Trophoblast cell (in vitro differentiated cells and primary cell): ENCODE measurements around the gene ZNF451.

Experiments
- DNase-seq, 2 donors: peaks; one replicate each; pipeline ENCODE4 v3.0.0-alpha.2; 2016
- H2AFZ ChIP-seq: 2 replicates; pipeline ENCODE4 v1.6.1; 2013; ENCODE audit warnings: low read length, moderate library complexity, mild to moderate bottlenecking; ENCODE audit not compliant: insufficient read depth, poor library complexity
- H2AK5ac ChIP-seq: 2 replicates; pipeline ENCODE4 v1.6.1; 2013; ENCODE audit warnings: mild to moderate bottlenecking, low read length
- H2BK120ac ChIP-seq: 2 replicates; pipeline ENCODE4 v1.6.1; 2013; ENCODE audit warnings: low read length, mild to moderate bottlenecking, moderate library complexity; ENCODE audit not compliant: insufficient read depth, poor library complexity
- H2BK12ac ChIP-seq: 2 replicates; pipeline ENCODE4 v1.6.1; 2013; ENCODE audit warnings: mild to moderate bottlenecking, low read length, moderate library complexity
- H2BK5ac ChIP-seq: 2 replicates; pipeline ENCODE4 v1.6.1; 2013; ENCODE audit warnings: low read length, low read depth, moderate library complexity, mild to moderate bottlenecking; ENCODE audit not compliant: poor library complexity
- H3K14ac ChIP-seq: 2 replicates; pipeline ENCODE4 v1.6.1; 2013; ENCODE audit warnings: mild to moderate bottlenecking, low read length
- H3K18ac ChIP-seq: 2 replicates; pipeline ENCODE4 v1.6.1; 2013; ENCODE audit warnings: mild to moderate bottlenecking, low read length
- H3K23ac ChIP-seq: 2 replicates; pipeline ENCODE4 v1.6.1; 2013; ENCODE audit warnings: low read length
- H3K27ac ChIP-seq: 2 replicates; pipeline ENCODE4 v1.5.1; 2013; ENCODE audit warnings: low read depth, mild to moderate bottlenecking, inconsistent platforms, low read length, moderate library complexity
- H3K27me3 ChIP-seq: 2 replicates; pipeline ENCODE4 v1.6.1; 2013; ENCODE audit warnings: inconsistent platforms, mild to moderate bottlenecking, low read length, moderate library complexity; ENCODE audit not compliant: insufficient read depth
- H3K36me3 ChIP-seq, 2 experiments: 1 replicate in 1 of 2; 2 replicates in 1 of 2; pipeline ENCODE4 v1.6.1; 2013; ENCODE audit warnings: low read length in 2 of 2, mild to moderate bottlenecking in 2 of 2, moderate library complexity in 1 of 2; ENCODE audit not compliant: insufficient read depth in 2 of 2, control insufficient read depth in 1 of 2
- H3K4ac ChIP-seq: 2 replicates; pipeline ENCODE4 v1.6.1; 2013; ENCODE audit warnings: low read depth, mild to moderate bottlenecking, low read length, moderate library complexity
- H3K4me1 ChIP-seq, 2 experiments: 1 replicate in 1 of 2; 2 replicates in 1 of 2; pipeline ENCODE4 v1.6.1; 2013; ENCODE audit warnings: low read length in 2 of 2, mild to moderate bottlenecking in 2 of 2, moderate library complexity in 1 of 2; ENCODE audit not compliant: insufficient read depth in 2 of 2, control insufficient read depth in 1 of 2
- H3K4me2 ChIP-seq: 2 replicates; pipeline ENCODE4 v1.6.1; 2013; ENCODE audit warnings: inconsistent platforms, mild to moderate bottlenecking, low read length, moderate library complexity
- H3K4me3 ChIP-seq: 2 replicates; pipeline ENCODE4 v1.5.1; 2013; ENCODE audit warnings: mild to moderate bottlenecking, low read depth, low read length, inconsistent platforms
- H3K79me1 ChIP-seq: one replicate; pipeline ENCODE4 v1.6.1; 2013; ENCODE audit warnings: low read length
- H3K79me2 ChIP-seq: 2 replicates; pipeline ENCODE4 v1.6.1; 2013; ENCODE audit warnings: low read length, mild to moderate bottlenecking; ENCODE audit not compliant: control insufficient read depth, insufficient read depth, poor library complexity
- H3K9ac ChIP-seq: 2 replicates; pipeline ENCODE4 v1.6.1; 2013; ENCODE audit warnings: mild to moderate bottlenecking, low read length
- H3K9me3 ChIP-seq: 2 replicates; pipeline ENCODE4 v1.6.1; 2013; ENCODE audit warnings: low read depth, mild to moderate bottlenecking, control low read depth, inconsistent platforms, low read length; ENCODE audit not compliant: insufficient read depth
- H4K12ac ChIP-seq: 2 replicates; pipeline ENCODE4 v1.6.1; 2013; ENCODE audit warnings: low read depth, mild to moderate bottlenecking, low read length, moderate library complexity
- H4K8ac ChIP-seq: 2 replicates; pipeline ENCODE4 v1.6.1; 2013; ENCODE audit warnings: low read depth, mild to moderate bottlenecking, low read length, moderate library complexity
- H4K91ac ChIP-seq: one replicate; pipeline ENCODE4 v1.6.1; 2013; ENCODE audit warnings: low read depth, mild to moderate bottlenecking, low read length, moderate library complexity
- WGBS: extraction: QIAGEN DNeasy Blood & Tissue Kit; methylation state at CpG from one replicate; pipeline ENCODE4 v1.1.7; 2013; ENCODE audit warnings: missing lambda C conversion rate; ENCODE audit not compliant: insufficient read length, insufficient coverage; ENCODE audit errors: extremely low coverage; 5-methylcytosine and 5-hydroxymethylcytosine counted together

Gene ZNF451

DNA sequence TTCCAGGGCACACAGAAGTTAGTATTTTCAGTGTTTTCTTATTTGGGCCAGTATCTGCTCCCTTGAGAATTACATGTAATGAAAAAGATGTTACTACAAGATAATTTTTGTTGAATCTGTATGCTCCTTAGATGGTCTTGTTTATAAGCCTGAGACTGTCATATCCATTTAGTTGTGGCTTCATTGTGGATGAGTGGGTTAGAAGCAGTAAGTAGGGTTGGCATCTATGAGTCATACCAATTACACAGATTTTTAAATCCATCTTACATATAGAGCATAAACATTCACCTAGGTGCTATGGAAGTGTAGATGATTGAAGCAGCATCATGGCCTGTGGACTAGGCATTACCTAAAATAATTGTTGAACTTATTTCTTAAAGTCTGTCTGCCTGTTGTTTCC lies 68.7 kb downstream of the ZNF451 start:
- H3K14ac ChIP-seq, result no peak overlapping the region
- no peak overlapping the region for H3K4ac ChIP-seq
- H3K9me3 ChIP-seq, result no peaks in the 10 kb centered on the region
- no peak overlapping the region for H2BK5ac ChIP-seq
- no peaks in the 10 kb centered on the region for H3K79me1 ChIP-seq
- no peak overlapping the region for H2BK120ac ChIP-seq
- H3K4me2 ChIP-seq, result no peak overlapping the region
- peaks cover 3 to 5% of the 10 kb centered on the region in 2 experiments for H3K36me3 ChIP-seq
- no peak overlapping the region for H4K12ac ChIP-seq
- no peaks in the 10 kb centered on the region for H3K4me1 ChIP-seq
- H3K23ac ChIP-seq, result no peak overlapping the region
- no peaks in the 10 kb centered on the region for H3K27me3 ChIP-seq
- H2AK5ac ChIP-seq, result no peak overlapping the region
- H3K18ac ChIP-seq, result no peak overlapping the region
- H3K27ac ChIP-seq, result no peak overlapping the region
- no peak for DNase-seq
- H3K9ac ChIP-seq, result no peak overlapping the region
- no peak overlapping the region for H4K91ac ChIP-seq
- H2BK12ac ChIP-seq, result no peak overlapping the region
- H4K8ac ChIP-seq, result no peak overlapping the region
- H2AFZ ChIP-seq, result no peak overlapping the region
- H3K4me3 ChIP-seq, result no peak overlapping the region
- H3K79me2 ChIP-seq, result no peaks in the 10 kb centered on the region

DNA sequence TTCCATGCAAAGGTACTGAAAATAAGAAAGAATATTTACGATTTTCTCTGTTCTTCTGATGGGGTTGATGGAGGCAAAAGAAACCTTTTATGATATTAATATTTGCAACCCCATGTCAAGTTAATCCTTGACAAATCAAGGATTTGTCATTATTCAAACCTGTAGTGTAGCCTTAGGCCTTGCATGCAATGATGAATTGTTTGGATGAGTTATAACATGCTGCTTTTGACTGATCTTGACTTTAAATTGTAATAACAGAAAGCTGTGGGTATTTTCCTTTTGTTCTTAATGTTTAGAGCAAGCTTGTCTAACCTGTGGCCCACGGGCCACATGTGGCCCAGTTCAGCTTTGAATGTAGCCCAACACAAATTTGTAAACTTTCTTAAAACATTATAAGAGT lies 69.1 kb downstream of the ZNF451 start:
- Histone ChIP-seq H2AFZ (no peak overlapping the region), H2AK5ac (no peak overlapping the region), H3K9me3 (no peaks in the 10 kb centered on the region), H3K4me2 (no peak overlapping the region), H2BK120ac (no peak overlapping the region), H3K4me1 (no peaks in the 10 kb centered on the region), H3K4ac (no peak overlapping the region), H4K8ac (no peak overlapping the region), H3K18ac (no peak overlapping the region), H3K36me3 (peaks cover 2% of the 10 kb centered on the region in 2 experiments), H3K79me1 (no peaks in the 10 kb centered on the region), H3K9ac (no peak overlapping the region), H2BK12ac (no peak overlapping the region), H3K27ac (no peak overlapping the region), H3K27me3 (no peaks in the 10 kb centered on the region), H3K23ac (no peak overlapping the region), H3K14ac (no peak overlapping the region), H4K12ac (no peak overlapping the region), H4K91ac (no peak overlapping the region), H3K4me3 (no peak overlapping the region), H3K79me2 (no peaks in the 10 kb centered on the region), H2BK5ac (no peak overlapping the region)
- no CpG with 5 or more reads among the region's 2 CpGs for WGBS
- no peak for DNase-seq

DNA sequence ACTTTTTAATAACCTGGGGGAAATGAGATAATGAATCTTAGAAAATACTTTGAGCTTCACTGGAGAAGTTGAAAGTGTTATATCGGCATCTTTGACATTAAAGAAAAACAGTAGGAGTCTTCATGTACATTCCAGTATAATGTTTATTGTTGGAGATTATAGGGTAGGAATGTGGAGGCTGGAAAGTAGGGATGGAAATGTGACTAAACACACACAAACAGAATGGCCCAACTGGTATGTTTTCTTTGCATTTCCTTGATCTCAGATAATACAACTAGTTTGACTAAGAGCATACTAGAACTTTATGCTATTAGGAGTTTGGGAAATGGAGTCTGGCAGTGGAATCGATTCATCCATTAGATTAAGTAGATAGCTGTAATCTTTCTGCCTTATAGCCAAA lies 72.0 kb downstream of the ZNF451 start:
- Histone ChIP-seq H3K23ac (no peak overlapping the region), H3K36me3 (no peaks in the 10 kb centered on the region)

DNA sequence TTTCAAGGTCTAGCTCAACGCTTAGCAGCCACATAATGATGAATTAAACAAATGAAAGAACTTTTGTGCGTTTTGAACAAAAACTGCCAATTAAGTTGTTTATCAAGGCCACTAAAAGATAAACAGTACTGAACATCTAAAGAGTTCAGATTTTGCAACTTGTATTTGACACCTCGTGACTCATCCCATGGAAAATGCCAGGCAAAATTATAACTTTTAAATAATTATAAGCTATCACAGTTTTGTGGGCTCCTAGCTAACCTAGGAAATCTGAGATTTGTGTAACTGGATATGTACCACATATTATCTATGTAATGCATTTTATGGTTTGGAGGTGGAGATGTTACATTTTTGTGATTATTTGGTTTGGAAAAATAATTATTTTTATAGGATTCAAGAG lies 72.5 kb downstream of the ZNF451 start:
- no peak overlapping the region for H4K12ac ChIP-seq
- H3K14ac ChIP-seq, result no peak overlapping the region
- WGBS, result no CpG with 5 or more reads among the region's 3 CpGs
- no peak overlapping the region for H2BK12ac ChIP-seq
- no peaks in the 10 kb centered on the region for H3K9me3 ChIP-seq
- no peak overlapping the region for H3K4me2 ChIP-seq
- no peak overlapping the region for H3K18ac ChIP-seq
- no peak overlapping the region for H3K27ac ChIP-seq
- no peak overlapping the region for H2BK5ac ChIP-seq
- no peak overlapping the region for H3K9ac ChIP-seq
- no peak overlapping the region for H2AFZ ChIP-seq
- peaks cover 0 to 1% of the 10 kb centered on the region in 2 experiments for H3K36me3 ChIP-seq
- no peaks in the 10 kb centered on the region for H3K79me1 ChIP-seq
- H2AK5ac ChIP-seq, result no peak overlapping the region
- no peak overlapping the region for H4K91ac ChIP-seq
- no peak overlapping the region for H4K8ac ChIP-seq
- no peak overlapping the region for H3K4me3 ChIP-seq
- no peaks in the 10 kb centered on the region for H3K27me3 ChIP-seq
- no peaks in the 10 kb centered on the region for H3K79me2 ChIP-seq
- no peak overlapping the region for H3K4ac ChIP-seq
- H3K4me1 ChIP-seq, result no peaks in the 10 kb centered on the region
- no peak overlapping the region for H2BK120ac ChIP-seq
- H3K23ac ChIP-seq, result no peak overlapping the region
- no peak for DNase-seq

More for the DNA sequence above, 72.0 kb downstream of the ZNF451 start:
- Histone ChIP-seq H2BK5ac (no peak overlapping the region), H3K27me3 (no peaks in the 10 kb centered on the region), H3K14ac (no peak overlapping the region), H3K4ac (no peak overlapping the region), H3K79me1 (no peaks in the 10 kb centered on the region), H3K18ac (no peak overlapping the region), H4K91ac (no peak overlapping the region), H4K8ac (no peak overlapping the region), H3K9ac (no peak overlapping the region), H2AFZ (no peak overlapping the region), H2AK5ac (no peak overlapping the region), H3K79me2 (no peaks in the 10 kb centered on the region), H4K12ac (no peak overlapping the region), H2BK12ac (no peak overlapping the region), H3K4me3 (no peak overlapping the region), H3K27ac (no peak overlapping the region), H3K9me3 (no peaks in the 10 kb centered on the region), H3K4me2 (no peak overlapping the region), H3K4me1 (no peaks in the 10 kb centered on the region), H2BK120ac (no peak overlapping the region)
- no peak for DNase-seq
- WGBS, result no CpG with 5 or more reads among the region's 2 CpGs
